ENCODE data around the gene CYB5R4.

Gene CYB5R4

GRCh38 chr6:83885984-83886383 is 26.5 kb downstream of the CYB5R4 start:
- H3K36me3 ChIP-seq (ENCODE audit: control insufficient read depth, low read length) = no peaks in the 10 kb centered on the region
- H3K9me3 ChIP-seq (ENCODE audit: control insufficient read depth, insufficient read depth, low read length) = no peaks in the 10 kb centered on the region
- no peak overlapping the region for H3K27ac ChIP-seq (ENCODE audit: low read depth, low read length)
- TF ChIP-seq EZH2phosphoT487 (IDR thresholded peaks at IDR 0.05; ENCODE audit: borderline replicate concordance, low read length) = no peak
- TF ChIP-seq, protein P1, sequence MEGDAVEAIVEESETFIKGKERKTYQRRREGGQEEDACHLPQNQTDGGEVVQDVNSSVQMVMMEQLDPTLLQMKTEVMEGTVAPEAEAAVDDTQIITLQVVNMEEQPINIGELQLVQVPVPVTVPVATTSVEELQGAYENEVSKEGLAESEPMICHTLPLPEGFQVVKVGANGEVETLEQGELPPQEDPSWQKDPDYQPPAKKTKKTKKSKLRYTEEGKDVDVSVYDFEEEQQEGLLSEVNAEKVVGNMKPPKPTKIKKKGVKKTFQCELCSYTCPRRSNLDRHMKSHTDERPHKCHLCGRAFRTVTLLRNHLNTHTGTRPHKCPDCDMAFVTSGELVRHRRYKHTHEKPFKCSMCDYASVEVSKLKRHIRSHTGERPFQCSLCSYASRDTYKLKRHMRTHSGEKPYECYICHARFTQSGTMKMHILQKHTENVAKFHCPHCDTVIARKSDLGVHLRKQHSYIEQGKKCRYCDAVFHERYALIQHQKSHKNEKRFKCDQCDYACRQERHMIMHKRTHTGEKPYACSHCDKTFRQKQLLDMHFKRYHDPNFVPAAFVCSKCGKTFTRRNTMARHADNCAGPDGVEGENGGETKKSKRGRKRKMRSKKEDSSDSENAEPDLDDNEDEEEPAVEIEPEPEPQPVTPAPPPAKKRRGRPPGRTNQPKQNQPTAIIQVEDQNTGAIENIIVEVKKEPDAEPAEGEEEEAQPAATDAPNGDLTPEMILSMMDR (IDR thresholded peaks at IDR 0.05; ENCODE audit: low read depth, low read length, poor library complexity, severe bottlenecking) = no peak
- H3K9me2 ChIP-seq (replicated peaks; ENCODE audit: control insufficient read depth, low read length) = no peaks in the 10 kb centered on the region
- peaks cover 10% of the 10 kb centered on the region for H3F3A ChIP-seq (ENCODE audit: control insufficient read depth, insufficient read depth)
- H3K79me2 ChIP-seq (ENCODE audit: control insufficient read depth, low read length) = peaks cover 63% of the 10 kb centered on the region
- no peak overlapping the region for H3K4me3 ChIP-seq (ENCODE audit: low read length)
- H3K4me1 ChIP-seq (ENCODE audit: control insufficient read depth, low read length) = peaks cover 5% of the 10 kb centered on the region; the same call in 1 of the 2 replicates
- no peak overlapping the region for H3K4me2 ChIP-seq (ENCODE audit: low read length)
- H4K20me1 ChIP-seq (ENCODE audit: control insufficient read depth, insufficient read depth, low read depth, low read length) = peaks cover 10% of the 10 kb centered on the region
- no peaks in the 10 kb centered on the region for H3K27me3 ChIP-seq (ENCODE audit: control insufficient read depth, low read length)

GRCh38 chr6:83889621-83890020 is 30.1 kb downstream of the CYB5R4 start:
- H3K79me2 ChIP-seq (ENCODE audit: control insufficient read depth, low read length) = peaks cover 65% of the 10 kb centered on the region
- H3K36me3 ChIP-seq (ENCODE audit: control insufficient read depth, low read length) = peaks cover 10% of the 10 kb centered on the region
- H3F3A ChIP-seq (ENCODE audit: control insufficient read depth, insufficient read depth) = no peaks in the 10 kb centered on the region
- no peaks in the 10 kb centered on the region for H3K27me3 ChIP-seq (ENCODE audit: control insufficient read depth, low read length)
- peaks cover under 1% of the 10 kb centered on the region; the same call in 1 of the 2 replicates for H3K4me1 ChIP-seq (ENCODE audit: control insufficient read depth, low read length)
- H4K20me1 ChIP-seq (ENCODE audit: control insufficient read depth, insufficient read depth, low read depth, low read length) = peaks cover 6% of the 10 kb centered on the region
- no peaks in the 10 kb centered on the region for H3K9me3 ChIP-seq (ENCODE audit: control insufficient read depth, insufficient read depth, low read length)
- TF ChIP-seq EZH2phosphoT487 (IDR thresholded peaks at IDR 0.05; ENCODE audit: borderline replicate concordance, low read length) = no peak
- TF ChIP-seq, protein P1 (IDR thresholded peaks at IDR 0.05; ENCODE audit: low read depth, low read length, poor library complexity, severe bottlenecking) = no peak
- H3K4me2 ChIP-seq (ENCODE audit: low read length) = no peak overlapping the region
- no peak overlapping the region for H3K4me3 ChIP-seq (ENCODE audit: low read length)
- no peaks in the 10 kb centered on the region for H3K9me2 ChIP-seq (replicated peaks; ENCODE audit: control insufficient read depth, low read length)
- no peak overlapping the region for H3K27ac ChIP-seq (ENCODE audit: low read depth, low read length)

GRCh38 chr6:83890520-83890919 is 31.0 kb downstream of the CYB5R4 start:
- Histone ChIP-seq H3K4me1 (ENCODE audit: control insufficient read depth, low read length) (no peaks in the 10 kb centered on the region), H3F3A (ENCODE audit: control insufficient read depth, insufficient read depth) (no peaks in the 10 kb centered on the region), H3K9me2 (replicated peaks; ENCODE audit: control insufficient read depth, low read length) (no peaks in the 10 kb centered on the region), H3K9me3 (ENCODE audit: control insufficient read depth, insufficient read depth, low read length) (no peaks in the 10 kb centered on the region), H4K20me1 (ENCODE audit: control insufficient read depth, insufficient read depth, low read depth, low read length) (peaks cover under 1% of the 10 kb centered on the region), H3K79me2 (ENCODE audit: control insufficient read depth, low read length) (peaks cover 58% of the 10 kb centered on the region), H3K4me2 (ENCODE audit: low read length) (no peak overlapping the region), H3K4me3 (ENCODE audit: low read length) (no peak overlapping the region), H3K36me3 (ENCODE audit: control insufficient read depth, low read length) (peaks cover 10% of the 10 kb centered on the region), H3K27ac (ENCODE audit: low read depth, low read length) (no peak overlapping the region), H3K27me3 (ENCODE audit: control insufficient read depth, low read length) (no peaks in the 10 kb centered on the region)
- TF ChIP-seq, protein P1 (IDR thresholded peaks at IDR 0.05; ENCODE audit: low read depth, low read length, poor library complexity, severe bottlenecking) = no peak
- TF ChIP-seq EZH2phosphoT487 (IDR thresholded peaks at IDR 0.05; ENCODE audit: borderline replicate concordance, low read length) = no peak

Measured in DOHH2 (cell line).